GM12878 (cell line): ENCODE results near the gene UBAP1. TPM values are rescaled to one million over a fixed set of nuclear protein-coding genes. Genes with fewer than 3 reads are reported as not detected.

Source experiments
- ATAC-seq: fragments of 200-7000 bp; cut with Tn5 transposase; 3 replicates; pipeline ENCODE4 v1.9.1; 2020; ENCODE audit warnings: mild to moderate bottlenecking, moderate library complexity
- BruUV-seq: library from RNA; stranded (reverse); fragments of 400-500 nt; replicated peaks from 2 replicates; lab custom pipeline; 2021; lab: Mats Ljungman, UMichigan
- CTCF ChIA-PET: fragments of 300-600 bp; sonication (Branson Sonifier 250); formaldehyde crosslinking; extraction: SDS; loops from one replicate; lab custom pipeline; 2021; ENCODE audit warnings: inconsistent platforms; lab: Yijun Ruan, JAX
- POLR2A ChIA-PET: fragments of 350-600 bp; formaldehyde crosslinking; extraction: SDS; loops from one replicate; lab custom pipeline; 2021; ENCODE audit warnings: inconsistent platforms; lab: Charles Lee
- RAD21 ChIA-PET: fragments of 300-600 bp; sonication (Branson Sonifier 250); formaldehyde crosslinking; loops from one replicate; lab custom pipeline; 2023; ENCODE audit warnings: antibody characterized with exemption; ENCODE audit not compliant: unreplicated experiment; lab: Charles Lee
- SMC1A ChIA-PET: fragments of 300-600 bp; sonication (Branson Sonifier 250); formaldehyde crosslinking; loops from one replicate; lab custom pipeline; 2023; ENCODE audit not compliant: unreplicated experiment, uncharacterized antibody; lab: Charles Lee
- DNase-seq: peaks from one replicate; pipeline ENCODE4 v3.0.0-alpha.2; 2011; ENCODE audit warnings: low read depth, low spot score
- FAIRE-seq: peaks from 3 replicates; lab custom pipeline; 2011; peaks lifted over from hg19 to GRCh38; lab: Jason Lieb, UNC
- H2AFZ ChIP-seq: 2 replicates; pipeline ENCODE4 v1.6.0; 2011; ENCODE audit warnings: low read depth, low read length, control low read depth; ENCODE audit not compliant: control insufficient read depth
- H3K27ac ChIP-seq: 2 replicates; pipeline ENCODE4 v1.5.1; 2011; ENCODE audit warnings: control low read depth; ENCODE audit not compliant: control insufficient read depth, insufficient read depth
- H3K27me3 ChIP-seq, 2 experiments: replicated peaks in 1 of 2; 2 replicates each; pipeline versions ENCODE4 v1.6.0 to v1.6.1; 2011; ENCODE audit warnings: low read length in 1 of 2; ENCODE audit not compliant: control insufficient read depth in 2 of 2, insufficient read depth in 2 of 2
- H3K36me3 ChIP-seq, 2 experiments: 2 replicates each; pipeline ENCODE4 v1.5.1; 2011; ENCODE audit warnings: low read length in 1 of 2; ENCODE audit not compliant: control insufficient read depth in 2 of 2, insufficient read depth in 2 of 2
- H3K4me1 ChIP-seq: 2 replicates; pipeline ENCODE4 v1.6.1; 2011; ENCODE audit warnings: mild to moderate bottlenecking, low read length, moderate library complexity, mixed read lengths; ENCODE audit not compliant: control insufficient read depth, insufficient read depth
- H3K4me2 ChIP-seq: 2 replicates; pipeline ENCODE4 v1.6.0; 2011; ENCODE audit warnings: control low read depth; ENCODE audit not compliant: control insufficient read depth, insufficient read depth
- H3K4me3 ChIP-seq: fragments of 200-600 bp; sonication (generic); 2 replicates; pipeline ENCODE4 v1.5.1; 2016
- H3K79me2 ChIP-seq: 2 replicates; pipeline ENCODE4 v1.6.0; 2011; ENCODE audit warnings: low read length; ENCODE audit not compliant: control insufficient read depth, insufficient read depth
- H3K9ac ChIP-seq: 2 replicates; pipeline ENCODE4 v1.8.0; 2011; ENCODE audit warnings: low read length, control low read depth, mixed read lengths; ENCODE audit not compliant: control insufficient read depth, insufficient read depth
- H3K9me3 ChIP-seq: replicated peaks from 3 replicates; pipeline ENCODE4 v1.5.1; 2011; ENCODE audit warnings: mild to moderate bottlenecking, low read length; ENCODE audit not compliant: control insufficient read depth, insufficient read depth
- H4K20me1 ChIP-seq: 2 replicates; pipeline ENCODE4 v1.6.0; 2011; ENCODE audit not compliant: control insufficient read depth, insufficient read depth
- EED ChIP-seq: sonication (generic); IDR thresholded peaks from 2 replicates; pipeline ENCODE4 v1.6.1; 2016; ENCODE audit warnings: antibody characterized with exemption, low read depth
- HDGF ChIP-seq: fragments of 450-650 bp; IDR thresholded peaks from 2 replicates; pipeline ENCODE4 v1.6.1; 2016; ENCODE audit warnings: antibody characterized with exemption
- POLR2AphosphoS5 ChIP-seq: IDR thresholded peaks from 2 replicates; pipeline ENCODE4 v1.6.1; 2011; ENCODE audit warnings: mild to moderate bottlenecking, low read length, inconsistent platforms
- RELA ChIP-seq: fragments of 450-650 bp; IDR thresholded peaks from 2 replicates; pipeline ENCODE4 v1.8.0; 2014; ENCODE audit warnings: borderline replicate concordance; ENCODE audit not compliant: partially characterized antibody
- WGBS: methylation state at CpG from one replicate; pipeline ENCODE4 v1.1.6; 2016; ENCODE audit warnings: low lambda C conversion rate; ENCODE audit not compliant: insufficient replicate concordance, insufficient coverage; ENCODE audit errors: missing lambda C conversion rate; 5-methylcytosine and 5-hydroxymethylcytosine counted together
- in situ Hi-C: fragments of 300-500 bp; cut with MboI; formaldehyde crosslinking; loops from 9 replicates; pipeline ENCODE4 v1.14.3; 2018; ENCODE audit warnings: mixed read lengths
- intact Hi-C: fragments of 100-400 bp; cut with micrococcal nuclease; formaldehyde crosslinking; loops from one replicate; pipeline ENCODE4 v1.14.2; 2022; ENCODE audit not compliant: unreplicated experiment
- polyA plus RNA-seq, 11 experiments: library from polyadenylated mRNA; depleted of rRNA in 4 of 11; unstranded in 6 of 11; stranded (reverse) in 5 of 11; fragments of >200 nt; fragmentation: Nextera tagmentation in 4 of 11; fragmentation: Illumina TruSeq in 1 of 11; extraction: Ambion mirVana in 4 of 11; extraction: Trizol in 1 of 11; gene quantifications; 1 replicate in 1 of 11; 2 replicates in 10 of 11; pipeline versions ENCODE4 v1.2.1 to v1.2.3, GENCODE V29; 2011 to 2016; ENCODE audit warnings: inconsistent platforms in 2 of 11, missing spikeins in 2 of 11, low read depth in 1 of 11
- total RNA-seq, 4 experiments: library from RNA; depleted of rRNA in 3 of 4; stranded (reverse); fragments of >200 nt in 3 of 4; fragmentation: Illumina TruSeq in 1 of 4; extraction: Trizol in 1 of 4; gene quantifications; 2 replicates each; pipeline versions ENCODE4 v1.2.1 to v1.2.3, GENCODE V29; 2013 to 2021
- TF ChIP-seq, protein P1 (sequence below): IDR thresholded peaks from 2 replicates; pipeline ENCODE4 v1.6.1; 2011; ENCODE audit warnings: borderline replicate concordance, low read depth, mild to moderate bottlenecking, moderate library complexity, low read length; ENCODE audit not compliant: insufficient read depth, poor library complexity, severe bottlenecking
- TF ChIP-seq, protein P2 (sequence below): fragments of 450-650 bp; formaldehyde crosslinking; IDR thresholded peaks from 2 replicates; pipeline ENCODE4 v1.4.0; 2022; ENCODE audit warnings: mild to moderate bottlenecking, moderate library complexity

Gene UBAP1
- total and polyA plus RNA-seq, 10 of the 15 experiments (the other 5 are each of a cell fraction or from before 2014, with no cell fraction given), result 2.1 to 47.9 (median 27.2) TPM

DNA sequence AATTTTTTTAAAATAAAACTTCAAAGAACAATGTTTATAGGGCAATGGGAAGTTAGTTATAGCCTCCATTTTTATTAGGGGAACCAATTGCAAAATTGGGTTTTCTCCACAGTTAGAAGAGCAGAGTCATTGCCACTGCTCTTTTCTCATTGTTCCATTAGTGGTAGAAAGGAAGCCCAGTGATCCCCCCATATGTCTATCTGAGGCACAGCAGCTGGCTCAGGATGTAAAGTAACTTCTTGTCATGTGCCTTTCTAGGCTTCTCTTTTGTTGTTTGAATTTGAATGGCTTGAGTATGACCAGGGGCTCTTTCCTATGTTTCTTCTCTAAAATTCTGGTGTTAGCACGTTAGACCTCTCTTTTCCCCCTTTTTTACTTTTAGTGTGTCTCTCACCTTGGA, 61.2 kb downstream of the UBAP1 start:
- ChIA-PET RAD21 (no interaction called here), SMC1A (interaction anchor here (1.7 to 2.6 kb wide), 2 partner anchors 10 to 13 kb away, joined by 5 to 11 read pairs; no protein-coding TSS in a partner anchor), POLR2A (no interaction called here), CTCF (interaction anchor here (1.7 kb wide), 1 partner anchor 13 kb away, joined by 10 read pairs; no protein-coding TSS in a partner anchor)
- Histone ChIP-seq H3K27ac (no peak overlapping the region), H3K4me3 (no peak overlapping the region), H3K4me2 (no peak overlapping the region), H4K20me1 (no peaks in the 10 kb centered on the region), H3K4me1 (no peaks in the 10 kb centered on the region), H3K36me3 (peaks cover 9 to 18% of the 10 kb centered on the region in 2 experiments; a peak in 3 of 4 replicates), H3K79me2 (no peaks in the 10 kb centered on the region), H3K9ac (no peak overlapping the region), H3K9me3 (no peaks in the 10 kb centered on the region), H2AFZ (no peak overlapping the region), H3K27me3 (no peaks in the 10 kb centered on the region)
- ATAC-seq (no peak), FAIRE-seq (no peak), DNase-seq (no peak)
- BruUV-seq, result no TSS peak
- intact Hi-C loops (no loop called here), in situ Hi-C loops (no loop called here)
- WGBS, result 100% methylated on average over 1 of the region's 1 CpG
- TF ChIP-seq POLR2AphosphoS5, result no peak

DNA sequence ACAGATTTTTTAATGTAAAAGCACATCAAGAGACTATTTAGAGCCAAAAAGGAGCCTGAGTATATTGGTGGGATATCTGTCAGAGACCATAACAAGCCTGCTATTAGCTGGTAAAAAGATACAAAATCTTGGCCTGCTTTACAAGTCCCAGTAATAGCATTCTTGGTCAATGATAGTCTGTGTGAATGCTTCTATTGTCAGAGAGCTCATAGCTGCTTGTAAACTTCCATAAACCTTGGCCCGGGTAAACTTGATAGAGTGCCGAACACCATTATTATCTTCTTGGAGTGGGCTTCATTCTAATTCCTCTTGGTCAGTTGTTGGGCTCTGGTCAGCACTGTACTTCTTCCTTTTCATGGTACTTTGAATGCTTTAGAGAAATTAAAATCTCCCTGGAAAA, 64.0 kb downstream of the UBAP1 start:
- ChIA-PET RAD21 (no interaction called here), POLR2A (no interaction called here), SMC1A (no interaction called here)
- no peak overlapping the region for H2AFZ ChIP-seq
- H3K27me3 ChIP-seq, result no peaks in the 10 kb centered on the region
- no peak for ATAC-seq
- H3K4me3 ChIP-seq, result no peak overlapping the region
- H3K9me3 ChIP-seq, result no peaks in the 10 kb centered on the region
- no peak for DNase-seq
- H3K27ac ChIP-seq, result no peak overlapping the region
- H3K9ac ChIP-seq, result no peak overlapping the region
- H3K36me3 ChIP-seq, result peaks cover 11 to 23% of the 10 kb centered on the region in 2 experiments; a peak in 3 of 4 replicates
- no peaks in the 10 kb centered on the region for H3K4me1 ChIP-seq
- TF ChIP-seq, protein P1, sequence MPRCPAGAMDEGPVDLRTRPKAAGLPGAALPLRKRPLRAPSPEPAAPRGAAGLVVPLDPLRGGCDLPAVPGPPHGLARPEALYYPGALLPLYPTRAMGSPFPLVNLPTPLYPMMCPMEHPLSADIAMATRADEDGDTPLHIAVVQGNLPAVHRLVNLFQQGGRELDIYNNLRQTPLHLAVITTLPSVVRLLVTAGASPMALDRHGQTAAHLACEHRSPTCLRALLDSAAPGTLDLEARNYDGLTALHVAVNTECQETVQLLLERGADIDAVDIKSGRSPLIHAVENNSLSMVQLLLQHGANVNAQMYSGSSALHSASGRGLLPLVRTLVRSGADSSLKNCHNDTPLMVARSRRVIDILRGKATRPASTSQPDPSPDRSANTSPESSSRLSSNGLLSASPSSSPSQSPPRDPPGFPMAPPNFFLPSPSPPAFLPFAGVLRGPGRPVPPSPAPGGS, result no peak
- TF ChIP-seq, protein P2, sequence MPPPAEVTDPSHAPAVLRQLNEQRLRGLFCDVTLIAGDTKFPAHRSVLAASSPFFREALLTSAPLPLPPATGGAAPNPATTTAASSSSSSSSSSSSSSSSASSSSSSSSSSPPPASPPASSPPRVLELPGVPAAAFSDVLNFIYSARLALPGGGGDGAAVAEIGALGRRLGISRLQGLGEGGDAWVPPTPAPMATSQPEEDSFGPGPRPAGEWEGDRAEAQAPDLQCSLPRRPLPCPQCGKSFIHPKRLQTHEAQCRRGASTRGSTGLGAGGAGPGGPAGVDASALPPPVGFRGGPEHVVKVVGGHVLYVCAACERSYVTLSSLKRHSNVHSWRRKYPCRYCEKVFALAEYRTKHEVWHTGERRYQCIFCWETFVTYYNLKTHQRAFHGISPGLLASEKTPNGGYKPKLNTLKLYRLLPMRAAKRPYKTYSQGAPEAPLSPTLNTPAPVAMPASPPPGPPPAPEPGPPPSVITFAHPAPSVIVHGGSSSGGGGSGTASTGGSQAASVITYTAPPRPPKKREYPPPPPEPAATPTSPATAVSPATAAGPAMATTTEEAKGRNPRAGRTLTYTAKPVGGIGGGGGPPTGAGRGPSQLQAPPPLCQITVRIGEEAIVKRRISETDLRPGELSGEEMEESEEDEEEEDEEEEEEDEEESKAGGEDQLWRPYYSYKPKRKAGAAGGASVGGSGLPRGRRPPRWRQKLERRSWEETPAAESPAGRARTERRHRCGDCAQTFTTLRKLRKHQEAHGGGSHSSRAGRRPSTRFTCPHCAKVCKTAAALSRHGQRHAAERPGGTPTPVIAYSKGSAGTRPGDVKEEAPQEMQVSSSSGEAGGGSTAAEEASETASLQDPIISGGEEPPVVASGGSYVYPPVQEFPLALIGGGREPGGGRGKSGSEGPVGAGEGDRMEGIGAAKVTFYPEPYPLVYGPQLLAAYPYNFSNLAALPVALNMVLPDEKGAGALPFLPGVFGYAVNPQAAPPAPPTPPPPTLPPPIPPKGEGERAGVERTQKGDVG (CRISPR knock-in tag), result no peak
- TF ChIP-seq EED, result no peak
- no peak for TF ChIP-seq RELA
- no peak for TF ChIP-seq HDGF
- TF ChIP-seq, all 136 proteins: peak for 0
- Histone ChIP-seq H4K20me1 (no peaks in the 10 kb centered on the region), H3K79me2 (no peaks in the 10 kb centered on the region), H3K4me2 (no peak overlapping the region)
- CTCF ChIA-PET, result interaction anchor here (2.1 kb wide), 1 partner anchor 10 kb away, joined by 14 read pairs; no protein-coding TSS in a partner anchor
- intact Hi-C loops, result no loop called here
- TSS peak; percentile 37 for BruUV-seq
- WGBS, result 100% methylated on average over 2 of the region's 2 CpGs
- in situ Hi-C loops, result no loop called here
- no peak for FAIRE-seq
